Mammary epithelial cell (primary cell): ENCODE results near the gene NPC2.

Source experiments
- CTCF ChIP-seq, 2 donors: IDR thresholded peaks in 1 of 2; conservative IDR thresholded peaks in 1 of 2; 2 replicates each; pipeline ENCODE4 v1.5.1; 2011 to 2012; ENCODE audit warnings: inconsistent platforms in 2 of 2, low read length in 2 of 2, mild to moderate bottlenecking in 2 of 2, control low read depth in 1 of 2, low read depth in 1 of 2; ENCODE audit not compliant: insufficient read depth in 1 of 2; ENCODE audit errors: extremely low read depth in 1 of 2
- EZH2 ChIP-seq: IDR thresholded peaks from 2 replicates; pipeline ENCODE4 v1.6.1; 2012; ENCODE audit warnings: low read length, inconsistent platforms, borderline replicate concordance

DNA sequence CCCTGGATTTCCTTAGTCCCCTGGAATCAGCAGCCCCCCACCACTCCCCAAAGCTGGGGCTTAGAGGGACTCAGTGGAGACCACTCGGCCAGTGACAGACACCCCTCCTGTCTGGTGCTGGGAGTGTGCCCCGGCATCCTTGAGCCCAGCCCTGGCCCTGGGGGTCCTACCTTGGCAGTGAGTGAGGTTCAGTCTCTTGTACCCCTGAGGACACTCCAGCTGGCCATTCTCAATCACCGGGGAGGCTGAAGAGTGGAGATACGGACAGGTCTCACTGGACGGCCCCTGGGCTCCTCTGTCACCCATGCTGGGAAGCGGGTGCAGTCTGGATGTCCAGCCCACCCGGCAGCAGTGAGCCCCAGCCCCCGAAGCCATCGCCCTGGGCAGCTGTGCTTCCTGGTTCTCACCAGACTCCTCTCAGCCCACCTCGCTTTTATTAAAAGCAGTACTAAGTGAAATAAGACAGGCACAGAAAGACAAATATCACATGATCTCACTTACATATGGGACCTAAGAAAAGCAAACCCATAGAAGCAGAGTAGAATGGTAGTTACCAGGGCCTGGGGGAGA is 42.7 kb upstream of the NPC2 start:
- TF ChIP-seq CTCF (conservative IDR thresholded peaks at IDR 0.05 in 1 of 2, IDR thresholded peaks at IDR 0.05 in 1 of 2; ENCODE audit: extremely low read depth in 1 of 2, insufficient read depth in 1 of 2, low read depth in 1 of 2, low read length in 2 of 2) (no peak), EZH2 (no peak)
